HG03108 (cell line): ENCODE results near the gene MYL12A.
"Not testable (repeated sequence)": the region's sequence is repeated elsewhere in the genome, so short reads cannot be mapped to it uniquely, and the experiment has no call there.

ENCODE experiments used
- ATAC-seq: cut with Tn5 transposase; IDR thresholded peaks from one replicate; pipeline ENCODE4 v1.9.1; 2021; ENCODE audit warnings: moderate library complexity; ENCODE audit not compliant: unreplicated experiment

MYL12A gene

GRCh38 chr18:3247240-3248061, at the start of gene MYL12A:
MYL12A (plus strand) TSS chr18:3247801; CDS start chr18:3253248, 5,447 bp downstream.
- peak; percentile 74 for ATAC-seq

GRCh38 chr18:3198260-3198860, 49.2 kb upstream of the MYL12A start:
- not testable (repeated sequence) for ATAC-seq

- ATAC-seq = no peak
Observed at GRCh38 chr18:3199942-3200645, 47.5 kb upstream of the MYL12A start.

- ATAC-seq = no peak
Observed at GRCh38 chr18:3205239-3205638, 42.4 kb upstream of the MYL12A start.

- no peak for ATAC-seq
Observed at GRCh38 chr18:3207565-3207964, 40.0 kb upstream of the MYL12A start.

GRCh38 chr18:3209859-3210569, 37.6 kb upstream of the MYL12A start:
- ATAC-seq = peak; percentile 74

- ATAC-seq = no peak
Observed at GRCh38 chr18:3211236-3211992, 36.2 kb upstream of the MYL12A start.

- ATAC-seq = no peak
Observed at GRCh38 chr18:3212657-3213056, 34.9 kb upstream of the MYL12A start.

- no peak for ATAC-seq
Observed at GRCh38 chr18:3213300-3214059, 34.1 kb upstream of the MYL12A start.

GRCh38 chr18:3214855-3215637, 32.6 kb upstream of the MYL12A start:
- ATAC-seq = no peak

GRCh38 chr18:3216987-3217386, 30.6 kb upstream of the MYL12A start:
- ATAC-seq = no peak

GRCh38 chr18:3217948-3218647, 29.5 kb upstream of the MYL12A start:
- no peak for ATAC-seq

GRCh38 chr18:3218819-3219218, 28.8 kb upstream of the MYL12A start:
- ATAC-seq = no peak

GRCh38 chr18:3219241-3219630, 28.4 kb upstream of the MYL12A start:
- no peak for ATAC-seq

GRCh38 chr18:3219631-3220335, 27.8 kb upstream of the MYL12A start, which contains the start of gene MYOM1:
MYOM1 (minus strand) TSS chr18:3219968; CDS start chr18:3215223, 4,745 bp downstream.
- no peak for ATAC-seq

GRCh38 chr18:3220868-3221267, 26.7 kb upstream of the MYL12A start:
- ATAC-seq = not testable (repeated sequence)

GRCh38 chr18:3221496-3221895, 26.1 kb upstream of the MYL12A start:
- ATAC-seq = no peak

GRCh38 chr18:3223356-3223755, 24.2 kb upstream of the MYL12A start:
- no peak for ATAC-seq
